Fibroblast of lung (primary cell): Measurements from ENCODE around the gene SDCBP2. TPM values are rescaled to one million over a fixed set of nuclear protein-coding genes. Genes with fewer than 3 reads are reported as not detected.
A peak's percentile ranks its signal among the peaks of the same experiment; 100 is the strongest.

Source experiments
- DNase-seq, 2 donors: peaks; one replicate each; pipeline versions ENCODE4 v3.0.0 to v3.0.0-alpha.2; 2010; ENCODE audit warnings: low read depth in 2 of 2
- H2AFZ ChIP-seq: 2 replicates; pipeline ENCODE4 v1.5.1; 2012; ENCODE audit warnings: low read length, control low read depth, inconsistent platforms
- H3K27ac ChIP-seq: 2 replicates; pipeline ENCODE4 v1.5.1; 2011; ENCODE audit warnings: low read length, control low read depth; ENCODE audit not compliant: insufficient read depth
- H3K27me3 ChIP-seq: 2 replicates; pipeline ENCODE4 v1.5.1; 2011; ENCODE audit warnings: mild to moderate bottlenecking, low read length; ENCODE audit not compliant: control insufficient read depth, insufficient read depth
- H3K36me3 ChIP-seq: 2 replicates; pipeline ENCODE4 v1.5.1; 2011; ENCODE audit warnings: low read length; ENCODE audit not compliant: control insufficient read depth, insufficient read depth
- H3K4me1 ChIP-seq: 2 replicates; pipeline ENCODE4 v1.5.1; 2011; ENCODE audit warnings: low read length; ENCODE audit not compliant: control insufficient read depth, insufficient read depth; ENCODE audit errors: extremely low read depth
- H3K4me2 ChIP-seq: 2 replicates; pipeline ENCODE4 v1.5.1; 2011; ENCODE audit warnings: low read length, control low read depth; ENCODE audit not compliant: insufficient read depth; ENCODE audit errors: extremely low read depth
- H3K4me3 ChIP-seq, 4 experiments: fragments of 200-600 bp in 1 of 4; sonication (generic) in 1 of 4; replicated peaks in 1 of 4; 2 replicates each; pipeline ENCODE4 v1.5.1; 2011 to 2016; ENCODE audit warnings: low read length in 4 of 4, low read depth in 3 of 4, mild to moderate bottlenecking in 3 of 4, control low read depth in 2 of 4, inconsistent platforms in 1 of 4, mixed read lengths in 1 of 4; ENCODE audit not compliant: insufficient read depth in 1 of 4; ENCODE audit errors: control extremely low read depth in 1 of 4
- H3K79me2 ChIP-seq: 2 replicates; pipeline ENCODE4 v1.5.1; 2012; ENCODE audit warnings: mild to moderate bottlenecking, low read length, inconsistent platforms; ENCODE audit not compliant: control insufficient read depth, insufficient read depth
- H3K9ac ChIP-seq: 2 replicates; pipeline ENCODE4 v1.5.1; 2011; ENCODE audit warnings: mild to moderate bottlenecking, low read length, control low read depth; ENCODE audit not compliant: insufficient read depth
- H3K9me3 ChIP-seq: 2 replicates; pipeline ENCODE4 v1.5.1; 2012; ENCODE audit warnings: low read depth, low read length; ENCODE audit not compliant: control insufficient read depth, insufficient read depth
- H4K20me1 ChIP-seq: 2 replicates; pipeline ENCODE4 v1.5.1; 2011; ENCODE audit warnings: low read length; ENCODE audit not compliant: control insufficient read depth, insufficient read depth; ENCODE audit errors: extremely low read depth
- EZH2 ChIP-seq: IDR thresholded peaks from 2 replicates; pipeline ENCODE4 v1.5.1; 2012; ENCODE audit warnings: low read length, control low read depth, mild to moderate bottlenecking; ENCODE audit errors: missing control alignments
- polyA plus RNA-seq, 2 donors: library from polyadenylated mRNA; depleted of rRNA in 1 of 2; stranded (reverse) in 1 of 2; unstranded in 1 of 2; fragments of >200 nt; gene quantifications; 2 replicates each; pipeline ENCODE4 v1.2.1, GENCODE V29; 2011 to 2012; ENCODE audit warnings: missing spikeins in 1 of 2
- total RNA-seq: library from RNA; depleted of rRNA; stranded (reverse); fragments of >200 nt; gene quantifications from 2 replicates; pipeline ENCODE4 v1.2.1, GENCODE V29; 2014
- TF ChIP-seq, protein P1 (sequence below), 2 donors: IDR thresholded peaks in 1 of 2; conservative IDR thresholded peaks in 1 of 2; 1 replicate in 1 of 2; 2 replicates in 1 of 2; pipeline ENCODE4 v1.5.1; 2011 to 2012; ENCODE audit warnings: low read length in 2 of 2, control low read depth in 1 of 2, inconsistent platforms in 1 of 2, low read depth in 1 of 2, mild to moderate bottlenecking in 1 of 2

Gene SDCBP2
- total and polyA plus RNA-seq, 2 donors (not counting 1 experiment from before 2014, with no cell fraction given) = 0.78 to 2.1 TPM

DNA sequence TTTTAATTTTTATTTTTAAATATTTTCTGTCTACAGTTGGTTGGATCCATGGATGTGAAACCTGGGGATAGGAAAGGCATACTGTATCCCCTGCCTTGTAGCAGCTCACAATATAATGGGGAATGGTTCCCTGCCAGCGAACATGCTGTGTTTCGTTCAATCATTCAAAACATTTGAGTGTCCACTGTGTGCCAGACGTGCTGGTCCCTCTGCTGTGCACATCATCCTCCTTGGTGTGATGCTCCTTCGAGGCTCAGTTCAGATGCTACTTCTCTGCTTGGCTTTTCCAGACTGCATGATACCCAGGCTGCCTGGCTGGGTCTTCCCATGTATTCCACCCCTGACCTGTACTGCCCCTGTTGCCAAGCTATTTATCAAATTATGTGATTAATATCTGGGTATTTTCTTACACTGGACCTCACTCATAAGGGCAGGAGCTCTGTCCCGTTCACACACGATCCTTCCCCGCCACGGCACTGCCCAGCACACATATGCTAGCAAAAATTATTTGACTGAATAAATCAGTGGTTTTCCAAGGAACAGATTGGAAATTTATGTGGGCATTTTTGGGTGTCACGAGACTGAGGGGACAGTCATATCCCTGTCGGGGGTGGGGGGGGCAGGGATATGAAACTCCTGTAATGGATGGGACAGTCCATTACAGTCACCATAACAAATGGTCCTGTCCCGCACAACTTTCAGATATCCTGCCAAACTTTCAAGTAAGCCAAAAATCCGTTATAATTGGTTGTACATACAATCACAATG is 4.9 kb downstream of the SDCBP2 start:
- Histone ChIP-seq H3K79me2 (peaks cover 20% of the 10 kb centered on the region), H3K4me3 (peak overlapping the region in 2 of 4 experiments; percentile 80 to 89), H3K9ac (peak overlapping the region; percentile 99), H3K27me3 (no peaks in the 10 kb centered on the region), H3K4me1 (peaks cover 37% of the 10 kb centered on the region), H2AFZ (peak overlapping the region; percentile 15), H3K4me2 (peak overlapping the region; percentile 97), H3K27ac (peak overlapping the region; percentile 99), H3K36me3 (no peaks in the 10 kb centered on the region), H4K20me1 (no peaks in the 10 kb centered on the region), H3K9me3 (no peaks in the 10 kb centered on the region)
- TF ChIP-seq, protein P1, sequence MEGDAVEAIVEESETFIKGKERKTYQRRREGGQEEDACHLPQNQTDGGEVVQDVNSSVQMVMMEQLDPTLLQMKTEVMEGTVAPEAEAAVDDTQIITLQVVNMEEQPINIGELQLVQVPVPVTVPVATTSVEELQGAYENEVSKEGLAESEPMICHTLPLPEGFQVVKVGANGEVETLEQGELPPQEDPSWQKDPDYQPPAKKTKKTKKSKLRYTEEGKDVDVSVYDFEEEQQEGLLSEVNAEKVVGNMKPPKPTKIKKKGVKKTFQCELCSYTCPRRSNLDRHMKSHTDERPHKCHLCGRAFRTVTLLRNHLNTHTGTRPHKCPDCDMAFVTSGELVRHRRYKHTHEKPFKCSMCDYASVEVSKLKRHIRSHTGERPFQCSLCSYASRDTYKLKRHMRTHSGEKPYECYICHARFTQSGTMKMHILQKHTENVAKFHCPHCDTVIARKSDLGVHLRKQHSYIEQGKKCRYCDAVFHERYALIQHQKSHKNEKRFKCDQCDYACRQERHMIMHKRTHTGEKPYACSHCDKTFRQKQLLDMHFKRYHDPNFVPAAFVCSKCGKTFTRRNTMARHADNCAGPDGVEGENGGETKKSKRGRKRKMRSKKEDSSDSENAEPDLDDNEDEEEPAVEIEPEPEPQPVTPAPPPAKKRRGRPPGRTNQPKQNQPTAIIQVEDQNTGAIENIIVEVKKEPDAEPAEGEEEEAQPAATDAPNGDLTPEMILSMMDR (conservative IDR thresholded peaks at IDR 0.05 in 1 of 2, IDR thresholded peaks at IDR 0.05 in 1 of 2; ENCODE audit: low read depth in 1 of 2, low read length in 2 of 2) = no peak
- no peak for TF ChIP-seq EZH2
- no peak for DNase-seq

- H3K27ac ChIP-seq = peak overlapping the region; percentile 99
- TF ChIP-seq EZH2 = no peak
- no peaks in the 10 kb centered on the region for H3K27me3 ChIP-seq
- H3K36me3 ChIP-seq = no peaks in the 10 kb centered on the region
- peak overlapping the region; percentile 60 for H3K4me2 ChIP-seq
- H3K79me2 ChIP-seq = peaks cover 14% of the 10 kb centered on the region
- DNase-seq = no peak
- H4K20me1 ChIP-seq = no peaks in the 10 kb centered on the region
- H2AFZ ChIP-seq = peak overlapping the region; percentile 66
- no peaks in the 10 kb centered on the region for H3K9me3 ChIP-seq
- H3K4me3 ChIP-seq = no peak overlapping the region
- peaks cover 37% of the 10 kb centered on the region for H3K4me1 ChIP-seq
- peak overlapping the region; percentile 51 for H3K9ac ChIP-seq
These were observed 5.7 kb downstream of the SDCBP2 start for GRCh38 chr20:1323256-1323655.

DNA sequence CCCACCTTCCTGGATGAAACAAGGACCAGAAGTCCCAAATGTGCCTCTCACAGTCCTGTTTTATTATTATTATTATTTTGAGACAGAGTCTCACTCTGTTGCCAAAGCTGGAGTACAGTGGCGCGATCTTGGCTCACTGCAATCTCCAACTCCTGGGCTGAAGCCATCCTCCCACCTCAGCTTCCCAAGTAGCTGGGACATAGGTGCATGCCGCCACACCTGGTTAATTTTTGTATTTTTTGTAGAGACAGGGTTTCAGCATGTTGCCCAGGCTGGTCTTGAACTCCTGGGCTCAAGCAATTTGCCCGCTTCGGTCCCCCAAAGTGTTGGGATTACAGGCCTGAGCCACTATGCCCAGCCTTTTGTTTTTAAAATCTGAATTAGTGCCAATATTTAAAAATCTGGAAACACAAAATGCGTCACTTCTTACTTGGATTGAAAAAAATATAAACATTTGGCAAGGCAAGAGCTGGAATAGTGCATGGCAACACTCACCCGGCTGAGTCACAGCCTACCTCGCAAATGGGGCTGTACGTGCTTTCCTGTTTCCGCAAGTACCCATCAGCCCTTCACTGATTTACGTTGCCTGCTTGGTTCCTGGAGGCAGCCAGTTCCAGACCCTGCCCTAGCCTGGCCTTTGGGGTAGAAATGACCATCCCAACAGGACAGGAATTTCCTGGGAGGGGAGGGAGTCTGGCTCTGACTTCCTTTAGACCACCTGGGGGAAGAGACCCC is 6.3 kb downstream of the SDCBP2 start:
- no peaks in the 10 kb centered on the region for H3K36me3 ChIP-seq
- TF ChIP-seq EZH2 = no peak
- TF ChIP-seq, protein P1 (conservative IDR thresholded peaks at IDR 0.05 in 1 of 2, IDR thresholded peaks at IDR 0.05 in 1 of 2; ENCODE audit: low read depth in 1 of 2, low read length in 2 of 2) = no peak
- H3K4me3 ChIP-seq = no peak overlapping the region
- H3K9ac ChIP-seq = peak overlapping the region; percentile 51
- H3K4me2 ChIP-seq = peak overlapping the region; percentile 60
- no peaks in the 10 kb centered on the region for H3K9me3 ChIP-seq
- H3K27me3 ChIP-seq = no peaks in the 10 kb centered on the region
- peak overlapping the region; percentile 99 for H3K27ac ChIP-seq
- peak overlapping the region; percentile 66 for H2AFZ ChIP-seq
- H4K20me1 ChIP-seq = no peaks in the 10 kb centered on the region
- peaks cover 35% of the 10 kb centered on the region for H3K4me1 ChIP-seq
- peak; percentile 96 to 99 for DNase-seq
- peaks cover 9% of the 10 kb centered on the region for H3K79me2 ChIP-seq
